SKM-1 (cell line): ENCODE results near the gene NECTIN4.
"Not testable (repeated sequence)": the region's sequence is repeated elsewhere in the genome, so short reads cannot be mapped to it uniquely, and the experiment has no call there.

ENCODE experiments used
- DNase-seq: peaks from one replicate; lab custom pipeline; 2025; ENCODE audit not compliant: unreplicated experiment; lab: John Stamatoyannopoulos, UW

NECTIN4 gene

DNA sequence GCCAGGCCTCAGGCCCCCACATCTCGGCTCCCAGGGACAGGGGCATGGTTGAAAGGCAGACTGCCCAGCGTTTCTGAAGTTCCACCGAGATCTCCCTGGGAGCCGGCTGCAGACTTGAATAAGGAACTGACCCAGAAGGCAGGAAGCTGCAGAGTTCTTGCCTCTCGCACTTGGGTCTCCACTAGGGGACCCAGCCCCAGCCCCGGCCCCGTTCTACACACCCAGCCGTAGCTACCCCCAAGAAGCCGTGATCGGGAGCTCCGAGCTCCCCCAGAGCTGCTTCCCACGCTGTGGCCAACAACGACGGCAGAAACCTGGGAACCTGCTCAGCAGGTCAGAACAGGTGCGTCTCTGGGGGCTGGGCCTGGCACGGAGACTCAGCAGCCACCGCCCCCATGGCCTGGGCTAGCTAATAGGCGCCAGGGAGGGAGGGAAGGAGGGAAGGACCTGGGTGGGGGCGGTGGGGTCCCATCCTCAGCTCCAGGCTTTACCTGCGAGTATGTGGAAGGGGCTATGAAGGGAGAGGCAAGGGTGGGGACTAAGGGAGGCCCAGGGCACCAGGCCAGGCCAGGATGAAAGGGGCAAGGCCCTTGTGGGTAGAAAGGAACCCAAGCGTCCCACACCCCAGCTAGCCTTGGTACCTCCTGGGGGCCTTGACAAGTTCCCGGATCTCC lies at the start of gene NECTIN4:
Gene NECTIN4, minus strand, starts transcription at position 308 of the 674 bp plus-strand sequence. Its CDS starts 262 bp downstream, at position 46.
- no peak for DNase-seq

GRCh38 chr1:161138431-161138830 lies 49.1 kb upstream of the NECTIN4 start:
- no peak for DNase-seq

DNA sequence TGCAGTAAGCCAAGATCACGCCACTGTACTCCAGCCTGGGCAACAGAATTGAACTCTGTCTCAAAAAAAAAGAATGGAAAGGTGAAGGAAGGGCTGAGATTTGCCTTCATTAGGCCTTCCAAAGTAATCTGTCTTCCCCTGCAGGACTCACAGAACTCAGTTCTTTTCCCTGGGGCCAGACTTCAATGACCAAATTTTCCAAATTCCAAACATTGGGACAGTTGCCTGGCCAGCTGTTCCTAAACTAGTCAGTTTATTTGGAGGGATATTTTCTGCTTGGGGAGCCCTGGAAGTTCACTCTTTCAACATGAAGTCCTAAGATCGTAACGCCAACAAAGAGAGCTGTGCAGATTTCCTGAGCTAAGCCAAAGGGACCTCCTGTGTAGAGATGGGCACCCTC lies 48.5 kb upstream of the NECTIN4 start:
- no peak for DNase-seq

- DNase-seq: no peak
Observed at GRCh38 chr1:161133220-161133740, 43.9 kb upstream of the NECTIN4 start.

- peak; percentile 99 for DNase-seq
Observed at GRCh38 chr1:161132410-161133219, 43.3 kb upstream of the NECTIN4 start, which contains the start of gene DEDD. TSS of gene DEDD (minus strand) at chr1:161132667. CDS start at chr1:161124462, 8,205 bp downstream.

GRCh38 chr1:161131523-161132409 lies 42.4 kb upstream of the NECTIN4 start:
- no peak for DNase-seq

- no peak for DNase-seq
Observed at GRCh38 chr1:161130266-161130665, 40.9 kb upstream of the NECTIN4 start.

GRCh38 chr1:161128591-161129420 lies 39.4 kb upstream of the NECTIN4 start:
- no peak for DNase-seq

DNA sequence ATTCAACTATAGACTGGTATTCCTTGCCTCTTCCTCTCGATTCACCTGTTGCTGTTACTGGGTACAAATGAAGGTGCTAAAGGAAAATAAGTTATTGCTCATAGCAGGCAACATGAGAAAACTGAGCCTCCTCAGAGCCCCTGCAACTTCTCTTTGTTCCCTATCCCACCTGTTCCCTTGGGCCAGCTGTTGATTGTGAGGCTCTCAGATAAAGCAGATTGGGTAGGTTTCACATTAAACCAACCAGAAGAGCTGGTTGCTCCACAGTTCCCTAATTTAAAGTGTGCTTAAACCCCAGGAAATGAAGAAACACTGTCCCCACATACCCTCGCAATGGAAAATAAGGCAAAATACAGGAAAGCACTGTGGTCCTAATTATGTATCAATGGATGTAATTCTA lies 38.3 kb upstream of the NECTIN4 start:
- DNase-seq: peak; percentile 37

DNA sequence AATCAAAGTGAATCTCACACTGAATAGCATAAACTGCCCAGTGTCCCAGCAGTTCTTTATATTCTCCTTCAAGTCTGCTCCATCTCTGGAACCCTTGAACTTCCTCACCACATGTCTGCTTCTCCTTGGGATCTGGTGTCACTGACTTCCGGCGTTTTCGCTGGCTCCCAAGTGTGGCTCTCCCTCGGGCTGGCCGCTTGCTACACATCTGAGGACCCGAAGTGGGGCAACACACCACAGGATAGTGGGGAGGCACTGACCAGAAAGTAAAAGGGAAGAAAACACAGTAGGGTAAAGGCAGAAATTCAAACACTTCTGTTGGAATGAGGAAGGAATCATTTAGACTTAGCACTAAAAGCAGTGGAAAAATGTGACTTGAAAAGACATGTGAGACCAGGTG lies 33.6 kb upstream of the NECTIN4 start:
- no peak for DNase-seq

DNA sequence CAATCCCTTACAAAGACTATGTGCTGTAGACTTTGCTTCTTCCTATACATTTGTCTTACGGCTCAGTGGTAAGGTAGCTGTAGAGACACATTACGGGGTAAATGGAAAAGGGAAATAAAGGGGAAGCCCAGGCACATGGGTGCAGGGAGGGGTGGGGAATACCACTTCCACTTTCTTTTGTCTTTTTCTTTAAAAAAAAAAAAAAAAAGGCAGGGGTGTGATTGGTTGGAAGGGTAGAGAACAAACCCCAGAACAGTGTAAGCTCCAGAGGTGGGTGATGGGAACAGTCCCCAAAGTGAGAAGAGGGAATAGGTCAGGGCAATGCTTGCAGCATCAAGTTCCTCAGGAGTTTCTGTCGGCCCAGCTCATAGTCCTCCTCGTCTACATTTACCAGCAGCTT lies 32.5 kb upstream of the NECTIN4 start:
- DNase-seq: peak; percentile 45

GRCh38 chr1:161121042-161121650 lies 31.8 kb upstream of the NECTIN4 start:
- DNase-seq: no peak

- DNase-seq: peak; percentile 74
Observed at GRCh38 chr1:161119092-161119903, 29.9 kb upstream of the NECTIN4 start.

DNA sequence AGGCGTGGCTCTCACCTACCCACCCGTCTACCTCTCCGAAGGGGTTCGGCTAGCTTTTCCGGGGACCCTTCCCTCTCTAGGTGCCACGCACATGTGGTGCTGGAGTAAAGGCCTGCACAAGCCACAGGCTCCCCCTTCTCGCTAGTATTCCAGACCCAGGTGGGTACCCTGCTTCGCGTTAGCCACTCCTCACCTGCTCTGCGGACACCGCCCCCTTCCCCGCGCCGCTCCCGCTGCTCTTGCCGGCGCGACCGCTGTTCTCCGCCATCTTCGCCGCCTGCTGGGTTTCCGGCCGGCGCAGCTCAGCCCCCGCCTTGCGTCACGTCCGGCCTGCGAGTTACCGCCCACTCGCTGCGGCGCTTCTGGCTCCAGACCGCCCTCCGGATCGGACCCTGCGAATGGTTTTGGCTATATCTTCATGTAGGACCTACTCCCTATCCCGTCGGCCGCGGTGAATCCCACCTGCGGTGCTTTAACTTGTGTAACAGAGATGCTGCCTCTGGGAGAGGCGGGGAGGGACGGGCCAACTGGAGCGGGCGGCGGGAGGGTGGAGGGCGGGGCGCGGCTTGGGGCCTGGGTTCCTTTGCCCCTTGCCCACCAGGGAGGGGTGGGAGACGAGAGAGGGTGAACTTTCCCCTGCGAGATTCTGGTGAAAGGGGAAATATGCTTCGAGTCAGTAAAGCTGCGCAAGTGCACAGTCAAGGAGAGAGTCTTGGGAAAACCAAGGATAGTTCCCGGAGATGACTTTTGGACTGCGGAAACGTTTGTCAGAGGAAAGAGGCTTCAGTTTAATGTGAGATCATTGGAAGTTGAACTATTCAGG lies 28.6 kb upstream of the NECTIN4 start, which contains the start of the genes NIT1 and PFDN2:
Gene NIT1, plus strand, starts transcription at position 347 of the 823 bp plus-strand sequence. Its CDS starts 72 bp downstream, at position 419.
Gene PFDN2, minus strand, starts transcription at position 279 of the 823 bp plus-strand sequence. Its CDS starts 11 bp downstream, at position 268.
- peak; percentile 75 for DNase-seq

DNA sequence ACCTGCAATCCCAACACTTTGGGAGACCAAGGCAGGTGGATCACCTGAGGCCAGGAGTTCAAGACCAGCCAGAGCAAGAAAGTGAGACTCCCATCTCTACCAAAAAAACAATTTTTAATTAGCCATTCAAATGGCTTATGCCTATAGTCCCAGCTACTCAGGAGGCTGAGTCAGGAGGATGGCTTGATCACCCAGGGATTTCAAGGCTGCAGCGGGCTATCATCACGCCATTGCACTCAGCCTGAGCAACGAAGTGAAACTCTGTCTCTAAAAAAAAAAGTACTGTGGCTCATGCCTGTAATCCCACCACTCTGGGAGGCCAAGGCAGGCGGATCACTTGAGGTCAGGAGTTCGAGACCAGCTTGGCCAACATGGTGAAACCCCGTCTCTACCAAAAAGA lies 26.6 kb upstream of the NECTIN4 start:
- DNase-seq: not testable (repeated sequence)

DNA sequence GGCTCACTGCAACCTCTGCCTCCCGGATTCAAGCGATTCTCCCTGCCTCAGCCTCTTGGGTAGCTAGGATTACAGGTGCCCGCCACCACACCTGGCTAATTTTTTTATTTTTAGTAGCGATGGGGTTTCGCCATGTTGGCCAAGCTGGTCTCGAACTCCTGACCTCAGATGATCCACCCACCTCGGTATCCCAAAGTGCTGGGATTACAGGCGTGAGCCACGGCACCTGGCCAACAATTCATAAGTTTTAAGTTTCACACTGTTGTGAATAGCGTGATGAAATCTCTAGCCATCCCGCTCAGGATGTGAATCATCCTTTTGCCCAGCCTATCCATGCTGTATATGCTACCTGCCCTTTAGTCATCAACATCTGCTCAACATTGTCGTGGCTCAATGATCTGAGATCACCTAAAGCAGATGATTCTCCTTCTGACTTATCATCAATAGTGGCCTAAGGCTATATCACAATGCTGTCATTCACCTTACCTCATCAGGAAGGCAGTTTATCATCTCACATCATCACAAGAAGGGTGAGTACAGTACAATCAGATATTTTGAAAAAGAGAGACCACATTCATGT lies 25.9 kb upstream of the NECTIN4 start:
- DNase-seq: no peak

- DNase-seq: no peak
Observed at GRCh38 chr1:161114556-161114955, 25.2 kb upstream of the NECTIN4 start.
